ENCODE results near the gene TNS1. TPM values are rescaled to one million over a fixed set of nuclear protein-coding genes. Genes with fewer than 3 reads are reported as not detected.
"Not testable (repeated sequence)": the region's sequence is repeated elsewhere in the genome, so short reads cannot be mapped to it uniquely, and the experiment has no call there.

Gene TNS1
- total RNA-seq = 30.2 and 46.1 TPM in 2 replicates

DNA sequence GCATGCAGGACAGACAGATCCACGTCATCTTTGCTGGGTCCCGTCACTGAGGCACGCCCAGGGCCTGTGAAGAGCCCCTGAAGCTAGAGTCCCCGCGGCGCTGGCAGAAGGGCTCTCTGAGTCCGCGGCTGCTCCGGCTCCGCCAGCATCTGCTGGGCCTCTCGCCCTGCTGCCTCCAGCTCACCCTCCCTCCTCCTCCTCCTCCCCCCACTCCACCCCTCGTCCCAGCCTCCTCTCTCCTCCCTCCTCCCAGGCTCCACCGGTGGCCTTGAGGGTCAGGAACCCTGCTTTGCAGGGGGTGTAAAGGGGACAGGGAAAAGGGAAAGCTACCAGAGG lies at the start of gene TNS1:
TSS of gene TNS1 (minus strand) at position 151 of the 336 bp plus-strand sequence. CDS start at position 28, 123 bp downstream.
- DNase-seq (ENCODE audit: extremely low read depth, low read depth, low spot score) = no peak

- no peak for DNase-seq (ENCODE audit: extremely low read depth, low read depth, low spot score)
These were observed 49.1 kb upstream of the TNS1 start for GRCh38 chr2:218051903-218052302.

DNA sequence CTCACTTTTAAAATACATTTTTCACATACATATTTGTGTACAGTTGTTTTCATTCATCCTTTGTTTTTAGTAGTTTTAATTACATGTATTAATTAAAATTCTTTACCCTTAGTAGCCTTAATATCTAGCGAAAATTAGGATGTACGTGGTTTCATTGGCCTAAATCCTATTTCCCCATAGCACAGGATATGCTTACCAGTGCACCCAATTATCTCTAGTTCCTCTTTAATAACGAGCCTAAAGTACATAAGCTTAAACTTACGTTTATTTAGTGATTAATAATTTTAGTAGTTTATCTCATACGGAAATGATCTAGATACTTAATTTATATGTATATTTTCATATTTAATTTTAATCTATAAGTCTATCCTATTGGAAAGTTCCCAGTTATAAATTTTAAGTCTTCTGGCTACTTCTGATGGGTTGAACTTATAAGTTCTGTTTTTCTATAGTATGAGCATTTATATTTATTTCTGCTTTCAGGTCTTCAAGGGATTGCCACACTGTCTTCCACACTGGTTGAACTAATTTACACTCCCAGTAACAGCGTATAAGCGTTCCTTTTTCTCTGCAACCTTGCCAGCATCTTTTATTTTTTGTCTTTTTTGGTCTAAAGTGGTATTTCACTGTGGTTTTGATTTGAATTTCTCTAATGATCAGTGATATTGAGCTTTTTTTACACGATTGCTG lies 44.9 kb upstream of the TNS1 start:
- no peak for DNase-seq (ENCODE audit: extremely low read depth, low read depth, low spot score)

DNA sequence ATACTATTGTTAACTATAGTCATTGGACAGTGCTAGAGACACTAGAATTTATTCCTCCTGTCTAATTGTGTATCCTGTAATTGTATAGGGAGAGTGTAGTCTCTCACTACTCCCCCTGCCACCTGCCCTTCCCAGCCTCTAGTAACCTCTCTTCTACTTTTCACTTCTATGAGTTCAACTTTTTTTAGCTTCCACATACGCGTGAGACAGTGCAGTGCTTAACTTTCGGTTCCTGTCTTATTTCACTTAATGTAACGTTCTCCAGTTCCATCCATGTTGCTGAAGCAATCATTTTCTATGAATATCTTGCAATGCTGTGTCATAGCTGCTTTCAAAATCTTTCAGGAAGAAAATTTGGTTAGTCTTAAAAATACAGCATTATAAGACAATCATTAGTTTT lies 43.4 kb upstream of the TNS1 start:
- no peak for DNase-seq (ENCODE audit: extremely low read depth, low read depth, low spot score)

GRCh38 chr2:218044599-218044998 lies 41.8 kb upstream of the TNS1 start:
- not testable (repeated sequence) for DNase-seq (ENCODE audit: extremely low read depth, low read depth, low spot score)

DNA sequence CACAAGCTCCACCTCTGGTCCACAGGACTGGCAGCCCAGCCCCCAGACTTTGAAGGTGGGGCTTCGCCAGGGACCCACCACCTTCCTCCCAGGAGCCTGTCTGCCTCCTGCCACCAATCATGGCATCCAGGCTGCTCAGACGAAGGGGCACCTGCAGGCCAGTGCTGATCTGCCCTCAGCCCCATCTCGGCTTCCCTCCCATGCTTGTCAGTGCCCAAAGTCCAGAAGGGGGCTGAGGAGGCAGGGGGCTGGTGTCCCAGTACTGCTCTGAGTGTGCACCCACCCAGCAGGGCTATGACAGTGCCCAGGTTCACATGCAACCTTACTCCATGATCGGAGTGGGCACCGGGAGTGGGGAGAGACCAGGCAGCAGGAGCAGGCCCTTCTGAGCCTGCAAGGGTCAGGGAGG lies 40.9 kb upstream of the TNS1 start:
- no peak for DNase-seq (ENCODE audit: extremely low read depth, low read depth, low spot score)

DNA sequence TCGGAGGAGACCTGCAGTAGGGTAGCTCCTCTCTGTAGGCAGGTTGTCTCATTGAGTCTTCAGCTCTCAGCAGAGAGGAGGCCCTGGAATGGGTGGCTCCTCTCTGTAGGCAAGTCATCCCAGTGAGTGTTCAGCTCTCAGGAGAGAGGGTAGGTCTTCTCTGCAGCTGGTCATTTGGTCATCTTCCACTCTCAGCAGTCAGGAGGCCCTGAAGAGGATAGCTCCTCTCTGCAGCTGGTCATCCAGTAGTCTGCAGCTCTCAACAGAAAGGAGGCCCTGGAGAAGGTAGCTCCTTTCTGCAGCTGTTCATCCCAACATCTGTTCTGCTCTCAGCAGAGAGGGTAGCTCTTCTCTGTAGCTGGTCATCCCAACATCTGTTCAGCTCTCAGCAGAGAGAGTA lies 40.3 kb upstream of the TNS1 start:
- no peak for DNase-seq (ENCODE audit: extremely low read depth, low read depth, low spot score)

- no peak for DNase-seq (ENCODE audit: extremely low read depth, low read depth, low spot score)
These were observed 38.7 kb upstream of the TNS1 start for GRCh38 chr2:218041302-218042168.

DNA sequence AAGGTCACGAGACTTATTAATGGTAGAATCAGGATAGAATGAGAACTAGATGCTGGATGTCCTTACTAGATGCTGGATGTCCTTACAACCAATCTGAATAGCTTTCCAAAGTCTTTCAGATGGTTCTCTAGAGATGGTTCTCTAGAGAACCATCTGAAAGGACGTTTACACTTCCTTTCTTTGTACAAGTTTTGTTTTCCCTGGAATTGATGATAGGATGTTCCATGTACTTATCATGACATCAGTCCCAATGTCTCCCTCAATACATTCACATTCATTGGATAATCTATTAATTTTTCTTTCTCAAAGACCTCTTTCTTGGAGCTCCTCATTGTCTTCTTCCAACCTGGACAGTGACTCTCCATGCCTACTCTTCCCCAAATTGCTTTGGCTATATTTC lies 38.1 kb upstream of the TNS1 start:
- no peak for DNase-seq (ENCODE audit: extremely low read depth, low read depth, low spot score)

- DNase-seq (ENCODE audit: extremely low read depth, low read depth, low spot score) = no peak
These were observed 36.4 kb upstream of the TNS1 start for GRCh38 chr2:218039171-218039570.

DNA sequence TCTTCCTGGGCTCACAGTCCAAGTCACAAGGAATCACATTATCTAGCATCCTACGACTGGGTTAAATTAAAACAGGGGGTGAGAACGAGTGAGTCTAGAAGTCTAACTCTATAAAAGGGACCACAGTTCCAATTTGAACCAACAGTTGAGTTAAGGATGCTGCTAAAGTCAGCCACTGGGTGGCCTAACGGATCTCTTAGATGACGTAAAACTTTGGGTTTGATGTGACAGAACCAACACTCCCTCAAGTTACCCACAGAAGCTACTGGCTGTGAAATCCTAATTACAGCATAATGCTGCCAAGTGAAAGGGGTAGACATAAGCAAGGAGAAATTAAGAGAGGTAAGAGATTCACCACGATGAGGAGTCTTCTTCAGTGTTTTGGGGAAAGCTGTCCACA lies 33.6 kb upstream of the TNS1 start:
- DNase-seq (ENCODE audit: extremely low read depth, low read depth, low spot score) = no peak

GRCh38 chr2:218035463-218036100 lies 32.8 kb upstream of the TNS1 start:
- DNase-seq (ENCODE audit: extremely low read depth, low read depth, low spot score) = no peak

- not testable (repeated sequence) for DNase-seq (ENCODE audit: extremely low read depth, low read depth, low spot score)
These were observed 31.9 kb upstream of the TNS1 start for GRCh38 chr2:218034497-218035213.

DNA sequence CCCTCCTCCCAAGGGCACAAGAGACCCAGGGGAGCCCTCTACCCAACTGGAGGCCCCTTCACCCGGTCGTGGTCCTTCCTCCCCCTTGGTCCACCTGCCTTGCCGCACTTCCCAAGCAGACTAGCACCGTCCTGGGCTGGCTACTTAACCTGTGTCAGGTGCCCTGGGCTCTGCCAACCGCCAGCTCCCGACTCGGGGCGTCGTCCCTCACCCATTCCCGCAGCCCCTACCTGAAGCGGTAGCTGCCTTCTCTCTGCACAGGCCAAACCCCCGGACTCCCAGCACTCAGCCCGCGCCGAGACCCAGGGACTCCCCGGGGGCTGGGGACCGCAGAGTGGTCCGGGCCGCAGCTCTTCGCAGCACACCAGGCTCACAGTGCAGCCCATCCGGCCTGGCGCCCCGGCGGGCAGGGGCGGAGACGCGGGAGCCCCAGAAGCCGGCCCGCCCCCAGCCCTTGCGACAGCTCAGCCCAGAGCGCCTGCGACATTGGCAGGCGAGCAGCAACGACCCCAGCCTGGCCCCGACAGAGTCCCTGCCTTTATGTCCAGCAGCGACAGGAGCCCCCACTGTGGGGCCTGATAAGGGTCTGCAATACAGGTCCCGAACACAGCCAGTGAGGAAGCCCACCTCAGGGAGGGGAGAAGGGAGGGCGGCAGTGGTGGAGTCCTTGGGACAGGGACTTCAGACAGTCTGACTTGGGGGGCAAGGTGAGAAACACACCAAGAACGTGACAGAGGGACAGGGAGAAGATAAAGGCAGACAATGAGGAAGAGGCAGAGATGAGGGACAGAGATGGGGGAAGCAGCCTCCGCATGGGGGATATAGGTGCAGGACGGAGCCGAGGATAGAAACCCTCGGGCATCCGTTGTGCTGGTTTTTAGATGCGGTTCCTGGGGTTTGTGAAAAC lies 31.0 kb upstream of the TNS1 start:
- DNase-seq (ENCODE audit: extremely low read depth, low read depth, low spot score) = no peak

DNA sequence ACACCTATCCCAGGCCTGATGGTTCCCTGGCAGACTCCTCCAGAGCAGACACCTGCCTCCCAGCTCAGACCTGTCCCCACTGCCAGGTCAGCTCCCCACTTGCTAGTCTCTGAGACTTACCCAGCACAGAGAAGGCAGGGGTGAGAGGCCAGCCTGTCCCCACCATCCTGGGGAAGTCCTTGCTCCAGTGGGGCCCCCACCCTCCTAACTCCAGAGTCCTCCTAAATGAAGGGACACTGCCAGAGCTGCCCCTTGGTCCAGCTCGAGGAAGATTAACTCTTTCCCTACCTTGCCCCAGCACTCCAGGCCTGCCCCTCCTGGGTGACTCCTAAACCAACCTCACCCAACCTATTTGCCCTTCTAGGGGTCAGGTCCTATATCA lies 30.4 kb upstream of the TNS1 start:
- no peak for DNase-seq (ENCODE audit: extremely low read depth, low read depth, low spot score)

- no peak for DNase-seq (ENCODE audit: extremely low read depth, low read depth, low spot score)
These were observed 29.8 kb upstream of the TNS1 start for GRCh38 chr2:218032336-218033171.

- DNase-seq (ENCODE audit: extremely low read depth, low read depth, low spot score) = no peak
These were observed 29.0 kb upstream of the TNS1 start for GRCh38 chr2:218031771-218032257.

GRCh38 chr2:218031261-218031660 lies 28.5 kb upstream of the TNS1 start:
- no peak for DNase-seq (ENCODE audit: extremely low read depth, low read depth, low spot score)
